GM19328 (cell line): Measurements from ENCODE around the gene PDE1C.
"Not testable (repeated sequence)": the region's sequence is repeated elsewhere in the genome, so short reads cannot be mapped to it uniquely, and the experiment has no call there.

Experiments
- ATAC-seq: cut with Tn5 transposase; IDR thresholded peaks from one replicate; pipeline ENCODE4 v1.9.1; 2021; ENCODE audit warnings: mild to moderate bottlenecking, moderate library complexity; ENCODE audit not compliant: unreplicated experiment

The PDE1C gene

GRCh38 chr7:32045228-32045627 is 25.0 kb downstream of the PDE1C start:
- no peak for ATAC-seq

DNA sequence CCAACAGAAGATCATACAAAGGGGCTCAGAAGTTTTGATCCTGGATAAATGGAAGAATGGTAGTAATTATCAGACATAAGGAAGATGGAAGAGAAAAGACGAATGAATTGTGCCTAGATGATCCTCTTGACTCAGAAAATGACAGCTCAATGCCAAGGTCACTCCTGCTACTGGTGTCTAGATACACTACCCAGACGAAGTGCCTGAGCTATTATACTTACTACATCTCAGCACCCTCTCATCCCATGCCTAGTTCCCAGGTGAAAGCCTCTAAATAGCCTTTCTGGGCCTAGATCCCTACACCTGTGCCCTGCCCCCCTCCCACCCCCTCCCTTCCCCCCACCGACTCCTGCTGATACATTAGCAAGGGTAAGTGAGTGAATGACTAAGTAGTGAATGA is 25.5 kb downstream of the PDE1C start:
- no peak for ATAC-seq

GRCh38 chr7:32043688-32044087 is 26.5 kb downstream of the PDE1C start:
- no peak for ATAC-seq

- no peak for ATAC-seq
Measured at GRCh38 chr7:32042900-32043299, 27.3 kb downstream of the PDE1C start.

GRCh38 chr7:32039000-32039756 is 31.0 kb downstream of the PDE1C start:
- no peak for ATAC-seq

GRCh38 chr7:32037650-32038198 is 32.5 kb downstream of the PDE1C start:
- ATAC-seq, result no peak

GRCh38 chr7:32036557-32036956 is 33.6 kb downstream of the PDE1C start:
- ATAC-seq, result no peak

DNA sequence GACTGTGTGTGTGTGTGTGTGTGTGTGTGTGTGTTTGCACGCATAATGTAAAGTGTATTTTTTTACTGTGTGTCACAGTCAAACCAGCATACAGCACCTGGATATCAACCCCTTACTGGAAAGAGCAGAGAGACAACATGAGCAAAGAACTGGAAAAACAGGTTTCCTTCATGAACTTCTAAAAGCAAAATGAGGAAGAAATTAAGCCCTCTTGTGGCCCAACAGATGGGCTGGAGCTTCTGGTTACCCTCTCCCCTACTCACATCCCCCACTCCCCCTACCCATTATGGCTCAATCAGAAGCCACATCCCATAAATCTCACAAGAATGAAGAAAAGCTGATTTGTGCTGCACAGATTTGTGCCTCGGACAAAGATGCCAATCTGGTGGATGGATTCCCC is 36.2 kb downstream of the PDE1C start:
- ATAC-seq, result no peak

GRCh38 chr7:32033006-32033405 is 37.2 kb downstream of the PDE1C start:
- ATAC-seq, result no peak

DNA sequence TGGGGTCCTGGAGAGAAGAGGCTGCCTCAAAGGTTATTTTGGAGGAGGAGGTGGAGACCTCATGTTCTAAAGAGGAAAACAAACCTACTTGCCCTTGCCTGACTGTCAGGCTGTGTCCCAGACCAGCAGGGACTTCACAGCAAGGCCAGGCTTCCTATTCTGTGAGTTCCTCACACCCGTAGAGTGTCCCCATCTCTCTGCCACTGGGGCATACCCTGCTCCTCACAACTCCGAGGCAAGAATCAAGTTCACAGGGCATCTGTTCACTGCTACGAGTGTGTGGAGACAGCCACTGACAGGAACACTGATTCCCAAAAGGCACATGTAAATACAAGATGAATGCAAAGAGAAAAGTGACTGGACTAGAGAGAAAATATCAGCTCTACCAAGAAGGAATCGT is 38.0 kb downstream of the PDE1C start:
- ATAC-seq, result no peak

GRCh38 chr7:32030904-32031692 is 39.1 kb downstream of the PDE1C start:
- no peak for ATAC-seq

GRCh38 chr7:32026083-32026425 is 44.2 kb downstream of the PDE1C start:
- no peak for ATAC-seq

GRCh38 chr7:32025381-32026082 is 44.7 kb downstream of the PDE1C start:
- no peak for ATAC-seq

DNA sequence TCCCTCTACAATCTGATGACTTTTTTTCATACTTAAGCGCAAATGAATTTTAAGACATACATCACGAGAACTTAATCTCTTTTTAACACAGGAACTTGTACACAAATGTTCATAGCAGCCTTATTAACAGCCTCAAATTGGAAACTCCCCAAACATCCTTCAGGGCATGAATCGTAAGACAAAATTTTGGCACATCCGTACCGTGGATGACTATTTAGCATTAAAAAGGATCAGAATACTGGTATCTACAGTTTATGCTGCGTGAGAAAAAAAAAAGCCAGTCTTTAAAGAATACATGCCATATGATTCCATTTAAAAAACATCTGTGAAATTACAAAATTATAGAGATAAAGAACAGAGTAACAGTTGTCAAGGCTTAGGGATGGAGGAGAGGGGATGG is 46.8 kb downstream of the PDE1C start:
- no peak for ATAC-seq

- ATAC-seq, result no peak
Measured at GRCh38 chr7:32022966-32023365, 47.2 kb downstream of the PDE1C start.

- no peak for ATAC-seq
Measured at GRCh38 chr7:32020551-32021159, 49.6 kb downstream of the PDE1C start.

- no peak for ATAC-seq
Measured at GRCh38 chr7:32018845-32019578, 51.2 kb downstream of the PDE1C start.

- no peak for ATAC-seq
Measured at GRCh38 chr7:32015133-32015532, 55.1 kb downstream of the PDE1C start.

GRCh38 chr7:32013471-32013870 is 56.7 kb downstream of the PDE1C start:
- not testable (repeated sequence) for ATAC-seq

DNA sequence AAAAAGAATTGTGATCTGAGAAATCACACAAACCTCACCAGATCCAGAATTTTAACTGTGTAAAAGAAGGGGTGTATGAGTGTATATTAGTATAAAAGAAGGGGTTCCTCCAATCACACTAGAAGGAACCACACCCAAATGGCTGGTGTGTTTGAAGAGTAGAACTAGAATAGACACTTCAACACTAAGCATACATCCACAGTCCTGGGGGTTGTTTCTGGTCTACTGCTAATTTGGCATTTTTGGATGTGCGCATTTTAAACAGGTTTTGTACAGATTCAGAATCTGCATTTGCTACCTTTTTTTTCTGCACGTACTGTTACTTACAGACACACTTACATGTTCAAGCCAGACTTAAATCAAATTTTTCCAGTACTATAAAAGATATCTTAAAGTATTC is 64.6 kb downstream of the PDE1C start:
- no peak for ATAC-seq
